COR-L47 (cell line): ENCODE measurements around the gene RNASE3.
"Not testable (repeated sequence)": the region's sequence is repeated elsewhere in the genome, so short reads cannot be mapped to it uniquely, and the experiment has no call there.

Source experiments
- DNase-seq: peaks from one replicate; lab custom pipeline; 2025; lab: John Stamatoyannopoulos, UW

The RNASE3 gene

GRCh38 chr14:20919038-20919756, 28.0 kb downstream of the RNASE3 start:
- DNase-seq = not testable (repeated sequence)

- not testable (repeated sequence) for DNase-seq
These were observed 32.6 kb downstream of the RNASE3 start for GRCh38 chr14:20923766-20924297.

DNA sequence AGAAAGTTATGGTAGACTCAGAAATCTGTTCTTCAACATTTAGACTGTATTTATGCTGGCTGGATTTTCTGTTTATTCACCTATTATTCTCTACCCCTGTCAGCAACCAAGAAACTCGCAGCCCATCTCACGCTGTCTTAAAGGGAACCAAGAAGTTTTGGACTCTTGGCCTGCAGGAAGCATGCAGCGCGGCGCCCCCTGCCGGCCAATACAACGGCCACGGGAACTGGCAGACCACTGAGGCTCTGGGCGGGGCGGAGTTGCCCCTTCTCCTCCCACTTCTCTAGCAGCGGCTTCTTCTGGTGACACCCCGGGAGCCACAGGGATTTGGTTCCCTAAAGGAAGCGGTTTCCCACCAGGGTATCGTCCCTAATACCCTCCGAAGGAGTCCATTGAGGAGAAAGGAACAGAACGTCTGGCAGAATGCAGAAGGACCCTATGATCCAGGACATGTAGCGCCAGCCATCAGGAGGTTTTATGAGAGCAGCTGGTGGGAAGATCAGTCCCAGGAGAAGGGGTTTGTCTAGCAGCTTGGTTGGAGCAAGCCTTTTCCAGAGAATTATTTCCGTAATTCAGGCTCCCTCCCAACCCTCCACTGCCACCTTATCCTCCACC, 43.1 kb downstream of the RNASE3 start:
- DNase-seq = no peak

DNA sequence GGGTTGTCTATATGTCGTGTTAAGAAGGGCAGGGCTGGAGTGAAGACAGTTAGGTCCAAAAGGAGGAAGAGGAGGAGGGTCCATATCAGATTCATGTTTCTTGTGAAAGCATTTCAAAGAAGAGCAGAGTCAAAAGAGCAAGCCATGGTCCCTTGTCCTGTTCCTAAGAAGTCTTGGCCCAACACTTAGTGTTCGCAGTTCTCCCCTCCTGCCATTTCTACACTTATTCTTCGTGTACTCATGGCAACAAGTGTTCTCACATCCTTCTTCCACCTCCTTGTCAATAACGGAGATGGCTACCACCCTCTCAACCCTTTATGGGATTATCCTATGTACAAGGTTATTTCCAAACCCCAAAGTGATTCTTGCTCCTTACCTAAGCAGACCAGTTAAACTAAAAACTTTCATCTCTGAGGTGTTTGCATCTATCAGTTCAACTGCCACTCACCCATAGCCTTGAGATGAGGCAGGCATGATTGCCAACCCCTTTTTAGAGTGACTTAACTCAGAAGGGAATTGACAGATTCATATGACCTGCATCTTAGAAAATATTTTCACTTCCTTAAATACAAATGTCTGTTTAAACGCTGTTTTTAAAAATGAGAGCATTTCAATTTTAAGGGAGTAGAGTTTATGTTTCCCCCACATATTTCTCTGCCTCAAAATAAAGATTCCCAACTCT, 44.3 kb downstream of the RNASE3 start:
- DNase-seq = no peak
